Smooth muscle cell (in vitro differentiated cells): ENCODE data around the gene PAIP2. TPM values are rescaled to one million over a fixed set of nuclear protein-coding genes. Genes with fewer than 3 reads are reported as not detected.

ENCODE experiments used
- DNase-seq: peaks from one replicate; lab custom pipeline; 2025; ENCODE audit not compliant: unreplicated experiment; lab: John Stamatoyannopoulos, UW
- H2AFZ ChIP-seq: fragments of 200-600 bp; sonication (generic); 2 replicates; pipeline ENCODE4 v1.6.0; 2016; ENCODE audit warnings: antibody characterized with exemption, low read depth, mild to moderate bottlenecking
- H3F3A ChIP-seq: fragments of 200-600 bp; sonication (generic); 2 replicates; pipeline ENCODE4 v1.6.0; 2017; ENCODE audit warnings: antibody characterized with exemption, low read depth
- H3K27ac ChIP-seq: fragments of 200-600 bp; sonication (generic); 2 replicates; pipeline ENCODE4 v1.5.1; 2016; ENCODE audit warnings: low read depth, mild to moderate bottlenecking
- H3K27me3 ChIP-seq: fragments of 200-600 bp; sonication (generic); 2 replicates; pipeline ENCODE4 v1.6.1; 2016; ENCODE audit warnings: low read depth, mild to moderate bottlenecking
- H3K36me3 ChIP-seq: fragments of 200-600 bp; sonication (generic); 2 replicates; pipeline ENCODE4 v1.5.1; 2016; ENCODE audit warnings: low read depth
- H3K4me1 ChIP-seq: fragments of 200-600 bp; sonication (generic); 2 replicates; pipeline ENCODE4 v1.5.1; 2016; ENCODE audit warnings: low read depth
- H3K4me2 ChIP-seq: fragments of 200-600 bp; sonication (generic); 2 replicates; pipeline ENCODE4 v1.6.0; 2016; ENCODE audit warnings: mild to moderate bottlenecking
- H3K4me3 ChIP-seq: fragments of 200-600 bp; sonication (generic); 2 replicates; pipeline ENCODE4 v1.5.1; 2016; ENCODE audit warnings: mild to moderate bottlenecking
- H3K79me2 ChIP-seq: fragments of 200-600 bp; sonication (generic); 2 replicates; pipeline ENCODE4 v1.6.0; 2016; ENCODE audit warnings: low read depth, mild to moderate bottlenecking
- H3K9ac ChIP-seq: fragments of 200-600 bp; sonication (generic); 2 replicates; pipeline ENCODE4 v1.6.0; 2016; ENCODE audit warnings: low read depth
- H3K9me3 ChIP-seq: fragments of 200-600 bp; sonication (generic); replicated peaks from 2 replicates; pipeline ENCODE4 v1.5.1; 2016; ENCODE audit warnings: low read depth
- H4K20me1 ChIP-seq: fragments of 200-600 bp; sonication (generic); 2 replicates; pipeline ENCODE4 v1.6.0; 2016; ENCODE audit warnings: low read depth
- WGBS: methylation state at CpG from one replicate; pipeline ENCODE4 v1.1.7; 2016; ENCODE audit warnings: low lambda C conversion rate; 5-methylcytosine and 5-hydroxymethylcytosine counted together
- polyA plus RNA-seq: library from polyadenylated mRNA; unstranded; fragments of >200 nt; fragmentation: Nextera tagmentation; extraction: Ambion mirVana; gene quantifications from 2 replicates; pipeline ENCODE4 v1.2.1, GENCODE V29; 2016
- total RNA-seq: library from RNA; depleted of rRNA; stranded (reverse); fragments of >200 nt; gene quantifications from 2 replicates; pipeline ENCODE4 v1.2.3, GENCODE V29; 2014
- TF ChIP-seq, protein P1 (sequence below): fragments of 200-600 bp; sonication (generic); IDR thresholded peaks from 2 replicates; pipeline ENCODE4 v1.5.1; 2017; ENCODE audit warnings: borderline replicate concordance, mild to moderate bottlenecking, antibody characterized with exemption; ENCODE audit not compliant: insufficient read depth, poor library complexity, severe bottlenecking

Gene PAIP2
- total and polyA plus RNA-seq, 2 experiments from 2014 or later = 98.1 to 123 TPM

DNA sequence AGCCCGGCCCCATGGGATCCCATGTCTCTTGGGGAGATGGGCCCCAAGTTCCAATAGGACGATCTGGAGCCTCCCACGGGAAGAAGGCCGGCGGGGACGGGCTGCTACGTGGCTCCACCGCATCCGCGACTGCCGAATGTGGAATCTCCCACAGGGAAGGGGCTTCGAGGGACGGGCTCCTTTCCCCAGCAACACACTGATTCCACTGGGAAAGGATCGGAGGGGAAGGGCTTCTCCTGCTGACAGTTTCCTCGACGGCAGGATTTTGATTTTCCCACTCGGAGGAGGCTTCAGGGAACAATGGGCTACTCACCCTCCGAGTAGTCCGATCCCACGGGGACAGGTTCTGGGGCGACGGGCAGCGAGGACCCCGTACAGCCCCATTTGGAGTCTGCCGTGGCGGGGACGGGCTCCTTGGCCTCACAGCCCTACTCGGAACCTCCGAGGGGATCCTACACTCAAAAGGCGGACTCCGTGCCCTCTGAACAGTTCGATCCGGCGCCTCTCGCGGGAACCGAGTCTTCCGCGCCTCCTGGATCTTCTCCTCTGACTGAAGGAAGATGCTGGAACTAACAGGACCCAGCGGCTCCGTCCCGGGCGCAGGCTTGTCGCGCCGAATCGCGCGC, 52.0 kb downstream of the PAIP2 start:
- 7% methylated on average over 49 of the region's 49 CpGs for WGBS
- Histone ChIP-seq H3F3A (no peaks in the 10 kb centered on the region), H3K4me2 (peak overlapping the region; percentile 85), H3K9ac (peak overlapping the region; percentile 35), H3K79me2 (no peaks in the 10 kb centered on the region), H3K4me3 (peak overlapping the region; percentile 55), H3K4me1 (peaks cover 3% of the 10 kb centered on the region), H2AFZ (peak overlapping the region; percentile 59), H3K27ac (no peak overlapping the region), H3K27me3 (no peaks in the 10 kb centered on the region), H3K9me3 (no peaks in the 10 kb centered on the region), H4K20me1 (peaks cover 22% of the 10 kb centered on the region), H3K36me3 (no peaks in the 10 kb centered on the region)
- DNase-seq = no peak
- TF ChIP-seq, protein P1, sequence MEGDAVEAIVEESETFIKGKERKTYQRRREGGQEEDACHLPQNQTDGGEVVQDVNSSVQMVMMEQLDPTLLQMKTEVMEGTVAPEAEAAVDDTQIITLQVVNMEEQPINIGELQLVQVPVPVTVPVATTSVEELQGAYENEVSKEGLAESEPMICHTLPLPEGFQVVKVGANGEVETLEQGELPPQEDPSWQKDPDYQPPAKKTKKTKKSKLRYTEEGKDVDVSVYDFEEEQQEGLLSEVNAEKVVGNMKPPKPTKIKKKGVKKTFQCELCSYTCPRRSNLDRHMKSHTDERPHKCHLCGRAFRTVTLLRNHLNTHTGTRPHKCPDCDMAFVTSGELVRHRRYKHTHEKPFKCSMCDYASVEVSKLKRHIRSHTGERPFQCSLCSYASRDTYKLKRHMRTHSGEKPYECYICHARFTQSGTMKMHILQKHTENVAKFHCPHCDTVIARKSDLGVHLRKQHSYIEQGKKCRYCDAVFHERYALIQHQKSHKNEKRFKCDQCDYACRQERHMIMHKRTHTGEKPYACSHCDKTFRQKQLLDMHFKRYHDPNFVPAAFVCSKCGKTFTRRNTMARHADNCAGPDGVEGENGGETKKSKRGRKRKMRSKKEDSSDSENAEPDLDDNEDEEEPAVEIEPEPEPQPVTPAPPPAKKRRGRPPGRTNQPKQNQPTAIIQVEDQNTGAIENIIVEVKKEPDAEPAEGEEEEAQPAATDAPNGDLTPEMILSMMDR = no peak

DNA sequence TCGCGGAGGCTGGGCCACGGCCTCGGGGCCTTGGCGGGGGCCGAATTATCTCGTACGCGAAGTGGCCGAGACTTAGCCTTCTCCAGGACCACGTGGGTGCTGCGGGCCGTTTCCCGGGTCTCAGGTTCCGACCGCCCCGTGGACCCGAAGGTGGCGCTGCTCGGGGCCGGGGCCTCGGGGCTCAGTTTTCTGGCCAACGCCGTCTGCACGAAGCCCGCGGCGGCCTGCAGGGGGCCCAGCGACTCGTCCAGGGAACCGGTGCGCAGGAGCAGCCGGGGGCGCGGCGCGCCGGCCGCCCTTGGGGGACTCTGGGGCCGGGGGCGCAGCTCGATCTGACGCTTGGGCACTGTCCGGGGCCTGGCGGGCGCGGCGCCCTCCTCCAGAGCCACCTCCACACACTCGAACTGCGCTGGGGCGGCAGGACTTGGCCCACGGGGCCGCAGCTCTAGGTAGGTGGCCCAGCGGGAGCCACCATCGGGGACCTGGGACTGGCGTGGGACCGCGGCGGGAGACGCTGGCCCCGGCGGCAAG, 52.5 kb downstream of the PAIP2 start:
- Histone ChIP-seq H3K27me3 (no peaks in the 10 kb centered on the region), H3K9me3 (no peaks in the 10 kb centered on the region), H3K4me1 (peaks cover 3% of the 10 kb centered on the region), H2AFZ (peak overlapping the region; percentile 59), H3F3A (no peaks in the 10 kb centered on the region), H4K20me1 (peaks cover 22% of the 10 kb centered on the region), H3K27ac (no peak overlapping the region), H3K4me2 (peak overlapping the region; percentile 85), H3K9ac (peak overlapping the region; percentile 35), H3K4me3 (peak overlapping the region; percentile 55), H3K79me2 (no peaks in the 10 kb centered on the region), H3K36me3 (no peaks in the 10 kb centered on the region)
- DNase-seq = peak; percentile 44
- TF ChIP-seq, protein P1 = peak; percentile 52
- WGBS = 2% methylated on average over 62 of the region's 62 CpGs

DNA sequence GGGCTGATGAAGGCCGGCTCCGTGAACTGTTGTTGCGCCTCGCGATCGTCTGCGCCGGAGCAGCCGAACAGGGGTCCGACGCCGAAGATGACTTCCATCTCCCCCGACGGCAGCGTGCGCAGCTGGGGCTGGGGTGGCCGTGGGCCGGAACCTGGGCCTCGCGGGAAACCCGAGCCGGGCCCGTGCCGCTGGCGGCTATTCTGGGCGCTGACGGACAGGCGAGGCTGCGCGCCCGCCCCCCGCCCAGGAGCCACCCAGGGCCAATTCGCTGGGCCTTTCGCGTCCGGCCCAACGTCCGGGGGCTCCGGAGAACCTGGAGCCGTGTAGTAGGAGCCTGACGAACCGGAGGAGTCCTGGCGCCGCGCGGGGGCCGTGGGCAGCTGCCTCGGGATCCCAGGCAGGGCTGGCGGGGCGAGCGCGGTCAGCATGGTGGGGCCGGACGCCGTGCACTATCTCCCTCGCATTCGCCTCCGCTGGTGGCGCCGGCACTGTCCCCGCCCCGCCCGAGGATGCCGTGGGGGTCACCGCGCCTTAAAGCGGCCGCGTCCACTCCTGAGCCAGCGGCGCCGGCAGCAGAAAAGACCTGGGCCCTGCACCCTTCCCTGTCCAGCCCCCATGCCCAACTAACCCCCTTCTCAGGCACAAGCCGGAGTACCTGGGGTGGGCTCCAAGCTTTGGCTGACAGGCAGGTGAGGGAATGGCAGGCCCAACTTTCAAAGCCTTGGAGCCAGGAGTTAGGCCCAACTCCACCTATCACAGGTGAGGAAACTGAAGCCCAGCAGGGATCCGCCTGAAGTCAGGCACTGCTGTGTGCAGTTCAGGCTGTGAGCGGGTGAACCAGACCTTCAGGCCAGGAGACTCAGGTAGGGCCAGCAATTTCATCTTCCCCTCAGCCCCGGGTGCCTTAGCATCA, 53.3 kb downstream of the PAIP2 start, which contains the start of gene PROB1:
Gene PROB1 (minus strand): TSS at position 451 of the 913 bp plus-strand sequence. CDS start 23 bp downstream, at position 428.
- Histone ChIP-seq H3K27ac (no peak within 1 kb of the TSS), H3K4me3 (peak within 1 kb of the TSS; percentile 55), H3K27me3 (no peaks in the 10 kb centered on the region), H3K4me1 (peaks cover 3% of the 10 kb centered on the region), H4K20me1 (peaks cover 22% of the 10 kb centered on the region), H2AFZ (peak within 1 kb of the TSS; percentile 59), H3F3A (no peaks in the 10 kb centered on the region), H3K9ac (peak within 1 kb of the TSS; percentile 35), H3K4me2 (peak within 1 kb of the TSS; percentile 85), H3K79me2 (no peaks in the 10 kb centered on the region), H3K9me3 (no peaks in the 10 kb centered on the region), H3K36me3 (no peaks in the 10 kb centered on the region)
- DNase-seq = no peak
- WGBS = 16% methylated on average over 63 of the region's 76 CpGs
- TF ChIP-seq, protein P1 = no peak
